GM19372 (cell line): ENCODE measurements around the gene BDNF.
"Not testable (repeated sequence)": the region's sequence is repeated elsewhere in the genome, so short reads cannot be mapped to it uniquely, and the experiment has no call there.

Source experiments
- ATAC-seq: cut with Tn5 transposase; IDR thresholded peaks from one replicate; pipeline ENCODE4 v1.9.1; 2021; ENCODE audit warnings: mild to moderate bottlenecking, low read depth, moderate library complexity; ENCODE audit not compliant: unreplicated experiment

The BDNF gene

GRCh38 chr11:27629023-27629422 is 71.2 kb downstream of the BDNF start:
- ATAC-seq, result not testable (repeated sequence)

DNA sequence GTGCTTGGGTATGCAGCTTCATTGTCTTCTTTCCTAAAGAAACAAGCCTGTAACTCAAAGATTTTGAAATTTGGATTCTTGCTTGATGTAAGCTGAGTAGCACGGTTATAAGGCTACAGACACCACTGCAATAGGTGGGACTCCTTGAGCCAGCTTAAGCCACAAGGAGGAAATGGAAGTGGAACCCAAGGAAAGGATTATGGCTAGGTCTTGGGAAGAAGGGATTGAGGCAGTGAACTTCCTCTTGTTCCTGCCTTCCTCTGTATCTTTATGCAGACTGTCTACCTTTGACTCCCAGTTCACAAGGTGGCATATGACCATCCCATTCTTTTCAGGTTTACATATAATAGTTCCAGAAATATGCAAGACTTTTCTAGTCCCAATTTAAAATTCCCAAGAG is 72.3 kb downstream of the BDNF start:
- no peak for ATAC-seq

GRCh38 chr11:27626938-27627586 is 73.2 kb downstream of the BDNF start:
- no peak for ATAC-seq

GRCh38 chr11:27626269-27626937 is 73.9 kb downstream of the BDNF start:
- no peak for ATAC-seq

DNA sequence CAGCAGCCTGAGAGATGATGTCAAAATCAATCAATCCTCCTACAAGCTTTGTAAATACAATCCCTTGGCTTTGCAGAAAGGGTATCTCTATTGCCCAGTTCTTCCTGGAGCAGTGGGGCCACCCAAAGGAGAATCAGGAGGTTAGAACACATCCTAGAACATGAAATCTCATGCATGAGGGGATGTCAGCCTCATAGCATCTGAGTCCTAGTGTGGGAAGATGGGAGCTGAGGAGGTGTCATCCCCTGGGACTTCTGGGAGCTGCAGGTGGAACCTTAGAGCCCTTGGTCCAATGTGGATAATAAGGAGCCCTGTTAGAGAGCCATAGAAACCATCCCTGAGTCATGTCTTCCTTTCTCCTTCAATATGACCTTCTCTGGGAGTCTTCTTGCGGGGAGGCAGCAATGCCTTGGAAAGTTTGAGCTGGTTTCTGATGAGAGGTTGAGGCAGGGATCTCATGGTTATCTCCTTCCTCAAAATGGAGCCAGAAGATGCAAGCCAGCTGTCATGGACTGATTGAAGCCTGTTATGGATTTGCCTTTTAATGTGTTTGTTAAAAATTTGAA is 74.8 kb downstream of the BDNF start:
- ATAC-seq, result no peak

DNA sequence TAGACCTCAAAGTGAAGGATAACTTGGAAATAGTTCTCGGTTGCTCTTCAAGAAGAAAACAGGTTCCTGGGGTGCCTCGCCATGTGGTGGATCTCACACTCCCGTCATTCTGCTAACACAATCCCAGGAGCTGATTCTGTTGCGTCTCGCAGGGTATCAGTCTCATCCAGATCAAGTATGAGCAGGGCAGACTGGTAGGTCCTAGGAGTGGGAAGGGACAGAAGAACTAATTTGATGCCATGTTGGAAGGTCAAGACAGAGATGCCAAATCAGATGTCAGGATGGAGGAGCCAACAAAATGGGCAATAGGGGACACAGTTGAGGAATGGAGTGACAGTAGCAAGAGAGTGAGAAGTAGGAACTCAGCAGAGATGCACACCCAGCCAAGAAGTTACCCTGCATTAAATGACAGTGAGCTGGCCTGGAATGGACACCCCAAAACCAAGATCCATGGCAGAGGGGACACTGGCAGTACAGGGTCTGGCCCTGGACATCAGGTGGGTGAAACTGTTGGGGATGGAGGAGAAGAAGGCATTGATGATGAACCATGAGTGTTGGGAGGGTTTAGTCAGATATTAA is 76.2 kb downstream of the BDNF start:
- ATAC-seq, result no peak

DNA sequence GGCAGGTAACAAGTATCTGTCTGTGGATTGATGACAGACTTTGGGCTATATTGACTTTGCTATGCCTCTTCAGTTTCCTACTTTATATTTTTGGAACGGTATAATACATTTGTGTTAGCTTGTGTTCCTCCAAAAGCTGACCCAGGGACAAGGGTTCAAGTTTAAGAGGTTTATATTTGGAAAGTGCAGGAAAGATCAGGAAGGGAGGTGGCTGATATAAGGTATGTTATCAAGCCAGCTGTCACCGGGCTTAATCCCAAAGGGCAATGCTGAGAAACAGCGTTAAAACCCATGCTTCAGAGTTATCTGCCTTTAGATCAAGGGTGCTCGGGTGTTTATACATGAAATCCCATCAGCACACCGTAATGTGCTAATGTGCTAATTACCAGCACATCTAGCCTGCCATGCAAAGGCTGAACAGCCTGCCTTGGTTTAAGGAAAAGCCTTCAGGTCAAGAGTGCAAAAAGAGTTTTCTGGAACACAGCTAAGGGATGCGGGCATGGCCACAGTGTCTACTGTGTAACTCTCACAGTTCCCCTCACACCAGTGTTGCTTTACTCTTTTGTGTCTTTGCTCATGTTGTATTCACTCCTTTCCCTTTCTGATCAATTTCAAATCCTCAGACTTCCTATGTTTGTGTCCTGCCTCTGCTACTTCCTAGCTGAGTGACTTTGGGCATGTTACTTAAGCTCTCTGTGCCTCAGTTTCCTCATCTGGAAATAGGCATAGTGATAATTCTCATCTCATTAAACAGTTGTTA is 77.5 kb downstream of the BDNF start:
- ATAC-seq, result no peak

DNA sequence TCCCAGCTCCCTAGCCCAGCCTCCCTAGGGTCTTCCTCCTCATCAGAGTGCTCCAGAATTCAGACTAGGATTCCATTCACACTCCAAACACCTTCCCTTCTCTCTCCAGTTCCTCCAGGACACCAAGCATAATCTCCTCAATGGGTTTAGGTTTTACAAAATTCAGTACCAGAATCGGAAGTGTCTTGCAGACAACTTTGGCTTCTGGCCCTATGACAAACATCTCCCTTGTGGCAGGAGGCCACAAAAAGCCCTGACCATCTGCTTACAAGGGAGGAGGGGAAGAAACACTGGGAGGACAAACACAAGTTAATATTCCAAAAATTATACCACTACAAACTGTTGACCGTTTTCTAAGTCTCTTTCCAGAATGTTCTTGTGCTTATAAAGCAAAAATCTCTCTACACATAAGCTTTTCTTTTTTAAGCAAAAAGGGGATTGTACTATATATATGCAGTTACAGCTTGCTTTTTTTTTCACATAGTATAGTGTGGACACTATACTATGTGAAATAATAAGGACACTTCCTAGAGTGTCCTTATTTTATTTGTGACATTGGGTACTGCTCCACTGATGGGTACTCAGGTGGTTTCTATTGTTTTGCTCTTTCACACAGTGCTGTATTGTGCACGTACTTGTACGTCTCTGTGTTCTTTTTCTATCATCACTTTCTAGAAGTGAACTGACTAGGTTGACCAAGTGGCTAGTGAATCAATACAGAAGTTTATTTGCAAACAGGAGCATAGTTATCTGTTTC is 78.7 kb downstream of the BDNF start:
- ATAC-seq, result no peak

DNA sequence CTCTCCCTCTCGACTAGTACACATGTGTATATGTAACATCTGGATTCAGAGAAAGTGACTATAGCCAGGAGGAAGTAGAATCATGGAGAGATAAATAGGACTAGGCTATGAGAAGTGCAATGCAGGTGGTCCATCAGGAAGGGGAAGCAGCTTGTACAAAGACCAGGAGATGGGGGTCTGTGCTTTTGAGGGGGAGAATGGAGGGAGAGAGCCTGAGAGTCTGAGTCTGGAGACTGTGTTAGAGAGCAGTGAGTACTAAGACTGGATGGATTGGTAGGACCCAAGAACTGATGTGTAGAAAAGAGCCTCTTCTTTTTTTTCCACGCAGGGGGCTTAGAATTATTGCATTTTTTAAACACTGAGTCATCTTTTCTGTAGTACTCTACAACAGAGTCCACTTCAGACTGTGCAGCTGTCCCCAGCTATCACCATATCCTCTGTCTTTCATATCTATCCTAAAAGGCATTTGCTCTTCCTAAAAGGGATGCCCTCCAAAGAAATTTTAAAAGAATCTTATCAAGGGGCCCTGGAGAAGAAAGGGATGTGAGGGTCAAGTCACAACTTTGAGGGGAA is 80.4 kb downstream of the BDNF start:
- ATAC-seq, result no peak

DNA sequence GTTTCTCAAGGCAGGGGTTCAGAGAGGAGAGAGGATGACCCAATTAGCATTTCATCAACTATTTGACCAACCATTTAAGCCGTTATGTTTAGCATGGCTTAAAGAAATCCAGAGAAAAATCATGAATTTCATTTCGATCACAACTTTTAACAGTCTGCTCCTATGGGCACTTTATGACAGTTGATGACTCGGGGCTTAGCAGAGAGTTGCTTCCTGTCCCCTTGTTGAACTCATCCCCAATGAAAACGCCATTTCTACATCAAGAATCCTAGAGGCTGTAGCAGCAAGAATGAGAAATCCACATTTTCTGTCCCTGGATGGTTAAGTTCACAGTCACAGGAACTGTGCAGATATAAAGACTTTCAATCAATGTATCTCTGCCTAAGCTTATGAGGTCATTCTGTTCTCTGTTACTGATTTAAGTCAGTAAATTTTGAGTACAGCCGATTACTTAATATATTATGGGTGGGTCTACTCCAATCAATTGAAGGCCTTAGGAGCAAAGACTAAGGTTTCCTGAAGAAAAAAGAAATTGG is 81.1 kb downstream of the BDNF start:
- no peak for ATAC-seq

GRCh38 chr11:27618281-27618915 is 81.9 kb downstream of the BDNF start:
- no peak for ATAC-seq

- ATAC-seq, result no peak
These were observed 83.5 kb downstream of the BDNF start for GRCh38 chr11:27616711-27617110.

DNA sequence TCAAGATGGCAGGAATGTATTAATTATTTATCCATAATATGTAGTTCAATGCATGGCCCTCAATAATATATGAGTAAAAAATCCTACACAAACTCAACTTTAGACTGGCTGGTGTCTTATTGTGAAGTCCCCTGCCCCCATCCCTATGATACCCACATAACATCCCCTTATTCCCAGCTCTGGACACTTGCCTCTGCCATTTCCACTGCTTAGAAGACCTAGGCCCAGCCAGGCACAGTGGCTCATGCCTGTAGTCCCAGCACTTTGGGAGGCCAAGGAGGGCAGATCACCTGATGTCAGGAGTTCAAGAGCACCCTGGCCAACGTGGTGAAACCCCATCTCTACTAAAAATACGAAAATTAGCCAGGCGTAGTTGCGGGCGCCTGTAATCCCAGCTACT is 84.4 kb downstream of the BDNF start:
- ATAC-seq, result no peak

DNA sequence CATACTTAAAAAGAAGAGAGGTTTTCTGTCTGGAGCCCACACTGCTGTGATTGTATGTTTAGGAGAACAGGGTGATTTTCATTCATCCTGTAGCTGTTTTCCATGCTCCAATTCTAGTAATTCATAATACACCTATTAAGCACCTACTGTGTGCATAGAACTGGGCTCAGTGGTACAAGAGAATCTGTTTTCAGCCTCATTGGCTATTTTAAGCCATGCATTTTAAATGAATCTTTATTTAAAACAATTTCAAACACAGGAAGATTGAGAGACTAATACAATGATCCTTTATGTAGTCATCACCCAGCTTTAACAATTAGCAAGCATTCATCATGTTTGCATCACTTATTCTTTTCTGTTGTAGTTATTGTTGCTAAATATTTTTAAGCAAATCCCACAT is 86.2 kb downstream of the BDNF start:
- ATAC-seq, result no peak

DNA sequence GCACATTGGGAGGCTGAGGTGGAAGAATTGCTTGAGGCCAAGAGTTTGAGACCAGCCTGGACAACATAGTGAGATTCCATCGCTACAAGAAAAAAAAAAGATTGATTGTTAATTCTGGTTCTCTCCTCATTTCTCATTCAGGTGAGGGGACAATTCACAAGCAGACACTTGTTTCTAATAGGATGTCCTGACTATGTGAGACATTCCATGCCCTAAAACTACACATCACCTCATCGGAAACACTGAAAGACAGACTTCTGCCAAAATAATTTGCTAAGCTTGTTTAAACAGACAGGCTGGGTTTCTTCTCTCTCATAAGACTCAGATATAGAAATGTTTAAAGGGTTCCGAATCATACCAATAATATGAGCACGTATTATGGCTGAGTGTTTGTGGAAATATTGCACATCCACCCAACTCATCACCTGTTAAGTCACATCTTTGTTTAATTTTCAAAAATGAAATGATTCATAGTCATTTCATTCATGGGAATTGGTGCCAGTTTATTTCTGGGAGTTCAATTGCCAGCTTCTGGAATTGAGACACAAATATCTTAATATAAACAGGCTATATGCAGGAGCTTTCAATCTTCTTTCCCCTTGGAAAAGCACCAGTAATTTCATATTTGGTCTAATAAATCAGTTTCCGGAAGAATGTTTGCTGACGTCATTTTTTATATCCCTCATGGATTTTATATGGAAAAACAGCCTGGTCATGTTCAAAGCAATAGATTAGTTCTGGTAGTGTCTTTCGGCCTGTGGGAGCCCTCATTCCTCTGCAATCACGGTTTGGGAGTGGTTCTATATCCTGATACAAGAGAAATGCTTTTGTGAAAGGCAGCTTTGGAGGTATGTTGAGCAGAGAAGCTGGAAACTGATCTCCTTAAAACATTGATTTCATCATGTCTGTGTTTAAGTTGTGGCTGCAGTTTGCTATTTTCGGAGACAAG is 87.0 kb downstream of the BDNF start:
- ATAC-seq, result no peak

DNA sequence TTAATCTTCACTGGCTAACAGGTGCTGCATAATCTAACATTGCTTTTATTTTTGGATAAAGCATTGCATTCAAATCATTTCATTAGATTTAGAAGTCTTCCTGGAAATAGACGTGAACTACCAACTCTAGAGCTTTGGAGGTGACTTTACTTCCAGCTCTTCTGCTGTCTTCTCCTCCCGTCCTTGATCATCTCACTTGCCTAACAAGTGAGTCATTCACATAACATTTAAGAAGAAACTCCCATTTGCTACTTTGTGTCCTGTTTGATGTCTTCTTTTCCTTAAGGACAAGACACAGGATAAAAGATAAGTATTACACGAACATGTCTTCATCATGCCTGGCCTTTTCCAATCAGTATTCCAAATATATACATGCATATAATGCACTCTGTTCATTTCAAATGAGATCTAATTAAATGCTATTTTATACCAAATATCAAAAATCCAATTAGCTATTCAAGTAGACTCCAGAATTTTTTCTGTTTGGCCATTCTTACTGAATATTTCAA is 88.3 kb downstream of the BDNF start:
- no peak for ATAC-seq

DNA sequence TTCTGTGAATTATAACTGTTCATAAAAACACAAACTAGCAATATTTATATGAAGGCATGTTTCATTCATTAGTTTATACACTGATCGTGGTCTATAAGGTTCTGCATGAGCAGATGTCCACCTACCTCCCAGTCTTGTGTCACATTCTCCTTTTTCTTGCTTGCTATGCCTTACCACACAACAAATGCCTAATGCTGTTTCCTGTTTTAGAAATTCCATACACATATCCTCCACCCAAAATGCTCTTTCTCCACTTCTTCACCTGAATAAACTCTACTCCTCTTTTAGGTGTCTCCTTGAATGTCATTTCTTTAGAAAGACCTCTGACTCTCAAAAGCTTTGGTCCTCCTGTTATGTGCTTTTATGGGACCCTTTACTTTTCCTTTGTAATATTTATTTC is 88.9 kb downstream of the BDNF start:
- no peak for ATAC-seq

- no peak for ATAC-seq
These were observed 89.3 kb downstream of the BDNF start for GRCh38 chr11:27610946-27611345.
